Mucosa of descending colon (tissue), 3 donors: Measurements from ENCODE around the gene LRCOL1. TPM values are rescaled to one million over a fixed set of nuclear protein-coding genes. Genes with fewer than 3 reads are reported as not detected.

ENCODE experiments used
- ATAC-seq: fragments of 200-7000 bp; cut with Tn5 transposase; one replicate; pipeline ENCODE4 v1.9.1; 2020; ENCODE audit warnings: mild to moderate bottlenecking, moderate library complexity
- DNase-seq, 3 donors: peaks; one replicate each; pipeline ENCODE4 v3.0.0-alpha.2; 2020
- H3K36me3 ChIP-seq: fragments of 200-600 bp; one replicate; pipeline ENCODE4 v1.8.0; 2021; ENCODE audit warnings: low read depth, mild to moderate bottlenecking
- H3K4me1 ChIP-seq: fragments of 200-600 bp; one replicate; pipeline ENCODE4 v1.8.0; 2021; ENCODE audit warnings: low read depth, mild to moderate bottlenecking
- H3K4me3 ChIP-seq: fragments of 200-600 bp; one replicate; pipeline ENCODE4 v1.8.0; 2021; ENCODE audit warnings: mild to moderate bottlenecking
- H3K9me3 ChIP-seq: fragments of 200-600 bp; one replicate; pipeline ENCODE4 v1.8.0; 2021; ENCODE audit warnings: mild to moderate bottlenecking
- intact Hi-C, 2 donors: fragments of 100-400 bp; cut with DNase I in 1 of 2; cut with micrococcal nuclease in 1 of 2; formaldehyde crosslinking; loops; one replicate each; pipeline versions ENCODE4 v1.11.0 to v1.11.1; 2022; cut with DNase I, micrococcal nuclease
- total RNA-seq, 3 donors: library from RNA; stranded (reverse); fragmentation: NEBNext Ultra II Directional in 2 of 3; extraction: Animal tissue kit (Norgen Biotek cat#: 25700) in 2 of 3; gene quantifications; one replicate each; pipeline versions ENCODE4 v1.2.1 to v1.2.4, GENCODE V29; 2021 to 2023
- TF ChIP-seq, protein P1 (sequence below): fragments of 200-600 bp; IDR thresholded peaks from one replicate; pipeline ENCODE4 v1.8.0; 2022; ENCODE audit warnings: antibody characterized with exemption, mild to moderate bottlenecking
- donor health status: DM: no; HTN: no; CAD: no; lungs with moderate emphysema.
- donor health status: DM: no; HTN: no; CAD: no.
- donor health status: DM: no; HTN: yes; CAD: no.

The LRCOL1 gene
- total RNA-seq, 3 donors from 2014 or later, result not detected

DNA sequence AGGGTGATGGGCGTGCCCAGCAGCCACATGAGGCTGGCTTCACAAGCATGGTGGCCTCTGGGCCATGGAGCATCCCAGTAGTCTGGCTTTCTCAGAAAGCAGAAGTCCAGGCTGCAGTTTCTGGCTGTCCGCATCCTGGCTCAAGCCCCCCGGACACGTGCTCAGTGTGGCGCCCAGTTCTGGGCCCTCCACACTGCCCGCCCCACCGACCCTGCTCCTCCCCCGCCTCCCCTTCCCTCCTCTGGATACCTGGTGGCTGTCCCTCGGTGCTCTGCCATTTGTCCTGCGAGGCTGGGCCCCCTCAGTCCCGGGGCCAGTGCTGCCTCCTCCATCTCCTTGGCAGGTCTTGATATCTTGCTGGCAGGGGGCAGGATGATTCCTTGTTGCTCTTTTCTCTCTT is 31.6 kb downstream of the LRCOL1 start:
- H3K4me3 ChIP-seq, result no peak overlapping the region
- ATAC-seq (no peak), DNase-seq (no peak)
- no peaks in the 10 kb centered on the region for H3K36me3 ChIP-seq
- H3K9me3 ChIP-seq, result no peaks in the 10 kb centered on the region
- TF ChIP-seq, protein P1, sequence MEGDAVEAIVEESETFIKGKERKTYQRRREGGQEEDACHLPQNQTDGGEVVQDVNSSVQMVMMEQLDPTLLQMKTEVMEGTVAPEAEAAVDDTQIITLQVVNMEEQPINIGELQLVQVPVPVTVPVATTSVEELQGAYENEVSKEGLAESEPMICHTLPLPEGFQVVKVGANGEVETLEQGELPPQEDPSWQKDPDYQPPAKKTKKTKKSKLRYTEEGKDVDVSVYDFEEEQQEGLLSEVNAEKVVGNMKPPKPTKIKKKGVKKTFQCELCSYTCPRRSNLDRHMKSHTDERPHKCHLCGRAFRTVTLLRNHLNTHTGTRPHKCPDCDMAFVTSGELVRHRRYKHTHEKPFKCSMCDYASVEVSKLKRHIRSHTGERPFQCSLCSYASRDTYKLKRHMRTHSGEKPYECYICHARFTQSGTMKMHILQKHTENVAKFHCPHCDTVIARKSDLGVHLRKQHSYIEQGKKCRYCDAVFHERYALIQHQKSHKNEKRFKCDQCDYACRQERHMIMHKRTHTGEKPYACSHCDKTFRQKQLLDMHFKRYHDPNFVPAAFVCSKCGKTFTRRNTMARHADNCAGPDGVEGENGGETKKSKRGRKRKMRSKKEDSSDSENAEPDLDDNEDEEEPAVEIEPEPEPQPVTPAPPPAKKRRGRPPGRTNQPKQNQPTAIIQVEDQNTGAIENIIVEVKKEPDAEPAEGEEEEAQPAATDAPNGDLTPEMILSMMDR, result no peak
- intact Hi-C loops, result no loop called here
- no peaks in the 10 kb centered on the region for H3K4me1 ChIP-seq

DNA sequence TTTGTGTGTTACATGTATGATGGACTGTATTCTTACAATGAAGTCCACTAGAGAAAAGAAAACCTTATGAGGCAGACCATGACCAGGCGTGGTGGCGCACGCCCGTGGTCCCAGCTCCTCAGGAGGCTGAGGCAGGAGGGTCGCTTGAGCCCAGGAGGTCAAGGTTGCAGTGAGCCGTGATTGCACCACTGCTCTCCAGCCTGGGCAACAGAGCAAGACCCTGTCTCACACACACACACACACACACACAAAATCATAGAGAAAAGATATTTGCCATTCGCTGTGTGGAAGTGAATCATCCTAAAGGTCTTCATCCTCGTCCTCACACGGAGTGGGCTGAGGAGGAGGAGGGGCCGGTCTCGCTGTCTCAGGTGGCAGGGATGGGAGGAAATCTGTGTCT is 32.3 kb downstream of the LRCOL1 start:
- H3K36me3 ChIP-seq, result no peaks in the 10 kb centered on the region
- intact Hi-C loops, result no loop called here

DNA sequence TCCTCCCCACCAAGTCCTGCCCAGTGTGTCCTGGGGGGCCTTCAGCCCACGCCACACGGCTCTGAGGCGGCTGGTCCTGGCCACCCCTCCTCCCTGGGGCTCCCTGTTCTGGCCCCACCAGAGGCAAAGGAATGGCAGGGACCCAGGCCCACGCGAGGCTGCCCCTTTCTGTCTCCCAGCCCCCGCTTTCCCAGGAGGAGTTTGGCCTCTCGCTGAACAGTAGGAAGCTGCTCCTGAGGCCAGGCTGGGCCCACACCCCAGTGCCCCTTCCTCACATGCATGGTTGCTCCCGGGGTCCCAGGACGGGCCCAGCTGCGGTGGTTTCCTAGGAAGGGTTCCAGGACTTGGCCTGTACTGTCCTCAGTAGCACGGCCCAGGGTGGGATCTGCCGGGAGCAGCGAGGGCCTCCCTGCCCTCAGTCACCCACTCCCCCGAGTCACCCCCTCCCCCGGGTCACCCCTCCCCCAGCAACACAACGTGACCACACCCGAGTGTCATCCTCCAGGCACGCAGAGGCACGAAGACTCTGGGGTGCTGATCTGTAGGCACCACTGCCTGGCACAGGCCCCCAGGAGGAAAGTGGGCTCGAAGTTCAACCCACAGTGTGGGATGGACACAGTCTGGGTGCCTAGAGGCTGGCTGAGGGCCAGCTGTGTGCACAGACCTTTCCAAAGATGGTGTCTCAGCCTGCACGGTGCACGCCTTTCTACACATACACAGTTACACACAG is 33.0 kb downstream of the LRCOL1 start:
- intact Hi-C loops, result no loop called here
- ATAC-seq, result no peak
- no peaks in the 10 kb centered on the region for H3K4me1 ChIP-seq

More for the DNA sequence above, 32.3 kb downstream of the LRCOL1 start:
- DNase-seq (no peak), ATAC-seq (no peak)
- no peaks in the 10 kb centered on the region for H3K4me1 ChIP-seq
- H3K9me3 ChIP-seq, result no peaks in the 10 kb centered on the region
- TF ChIP-seq, protein P1, result no peak
- no peak overlapping the region for H3K4me3 ChIP-seq

DNA sequence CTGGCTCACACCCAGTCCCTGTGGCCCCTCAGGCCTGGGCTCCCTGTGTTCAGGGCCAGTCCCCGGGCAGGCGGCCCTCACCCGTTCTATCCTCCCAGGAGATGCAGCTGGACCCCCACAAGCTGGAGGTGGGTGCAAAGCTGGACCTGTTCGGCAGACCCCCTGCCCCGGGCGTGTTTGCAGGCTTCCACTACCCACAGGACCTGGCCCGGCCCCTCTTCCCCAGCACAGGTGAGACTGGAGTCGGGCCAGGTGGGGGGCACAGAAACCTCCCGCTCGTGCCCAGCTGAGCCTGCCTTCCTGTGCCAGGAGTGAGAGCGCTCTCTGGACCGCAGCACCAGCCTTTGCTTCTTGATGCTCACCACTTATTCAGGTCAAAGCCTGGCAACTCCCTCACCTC is 33.7 kb downstream of the LRCOL1 start:
- TF ChIP-seq, protein P1, result no peak
- intact Hi-C loops, result no loop called here
- DNase-seq, result no peak
- Histone ChIP-seq H3K9me3 (no peaks in the 10 kb centered on the region), H3K36me3 (no peaks in the 10 kb centered on the region), H3K4me1 (no peaks in the 10 kb centered on the region), H3K4me3 (no peak overlapping the region)
- no peak for ATAC-seq

More for the DNA sequence above, 33.0 kb downstream of the LRCOL1 start:
- Histone ChIP-seq H3K4me3 (no peak overlapping the region), H3K36me3 (no peaks in the 10 kb centered on the region), H3K9me3 (no peaks in the 10 kb centered on the region)
- TF ChIP-seq, protein P1, result no peak
- no peak for DNase-seq

DNA sequence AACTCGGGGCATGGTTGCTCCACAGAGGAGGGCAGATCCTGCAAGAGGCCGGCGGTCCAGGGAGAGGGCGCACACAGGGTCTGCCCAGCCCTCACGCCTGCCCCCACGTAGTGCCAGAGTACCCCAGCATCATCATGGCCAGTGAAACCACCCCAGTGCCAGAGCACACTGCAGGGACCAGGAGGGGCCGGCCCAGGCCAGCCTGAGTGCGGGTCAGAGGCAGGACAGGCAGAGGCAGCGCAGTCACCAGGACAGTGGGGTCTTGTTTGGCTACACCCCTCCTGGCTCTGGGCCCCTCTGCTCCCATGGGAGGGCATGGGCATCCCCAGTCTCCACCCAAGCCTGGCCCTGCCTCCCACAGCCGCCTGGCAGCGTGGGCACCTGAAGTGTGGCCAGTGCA is 34.7 kb downstream of the LRCOL1 start:
- intact Hi-C loops, result no loop called here
- TF ChIP-seq, protein P1, result no peak

More for the DNA sequence above, 34.7 kb downstream of the LRCOL1 start:
- no peak for ATAC-seq
- no peaks in the 10 kb centered on the region for H3K9me3 ChIP-seq
- H3K36me3 ChIP-seq, result no peaks in the 10 kb centered on the region
- DNase-seq, result no peak
- H3K4me1 ChIP-seq, result no peaks in the 10 kb centered on the region
- no peak overlapping the region for H3K4me3 ChIP-seq
